HG02870 (cell line): Measurements from ENCODE around the gene B3GAT2.
"Not testable (repeated sequence)": the region's sequence is repeated elsewhere in the genome, so short reads cannot be mapped to it uniquely, and the experiment has no call there.

Experiments
- ATAC-seq: cut with Tn5 transposase; IDR thresholded peaks from one replicate; pipeline ENCODE4 v1.9.1; 2021; ENCODE audit warnings: mild to moderate bottlenecking, moderate library complexity; ENCODE audit not compliant: unreplicated experiment

The B3GAT2 gene

GRCh38 chr6:70956451-70957283 is at the start of gene B3GAT2:
B3GAT2 (minus strand) TSS chr6:70957060; CDS start chr6:70956429, 631 bp downstream.
- peak; percentile 17 for ATAC-seq

GRCh38 chr6:70998148-70998547 is 41.3 kb upstream of the B3GAT2 start:
- ATAC-seq, result no peak

GRCh38 chr6:70997379-70997778 is 40.5 kb upstream of the B3GAT2 start:
- ATAC-seq, result no peak

GRCh38 chr6:70996106-70996505 is 39.2 kb upstream of the B3GAT2 start:
- ATAC-seq, result no peak

GRCh38 chr6:70995411-70995810 is 38.6 kb upstream of the B3GAT2 start:
- no peak for ATAC-seq

GRCh38 chr6:70991253-70991652 is 34.4 kb upstream of the B3GAT2 start:
- no peak for ATAC-seq

GRCh38 chr6:70985156-70985555 is 28.3 kb upstream of the B3GAT2 start:
- ATAC-seq, result no peak

- ATAC-seq, result no peak
Measured at GRCh38 chr6:70982747-70983146, 25.9 kb upstream of the B3GAT2 start.

- no peak for ATAC-seq
Measured at GRCh38 chr6:70980727-70981126, 23.9 kb upstream of the B3GAT2 start.

- no peak for ATAC-seq
Measured at GRCh38 chr6:70973604-70974003, 16.7 kb upstream of the B3GAT2 start.

- ATAC-seq, result no peak
Measured at GRCh38 chr6:70967049-70967448, 10.2 kb upstream of the B3GAT2 start.

GRCh38 chr6:70957284-70957617 is 391 bp upstream of the B3GAT2 start:
- no peak for ATAC-seq

- no peak for ATAC-seq
Measured at GRCh38 chr6:70956191-70956450, 739 bp downstream of the B3GAT2 start.

- peak; percentile 94 for ATAC-seq
Measured at GRCh38 chr6:70955441-70956190, 1.2 kb downstream of the B3GAT2 start.

GRCh38 chr6:70954750-70955149 is 2.1 kb downstream of the B3GAT2 start:
- no peak for ATAC-seq

GRCh38 chr6:70954176-70954575 is 2.7 kb downstream of the B3GAT2 start:
- ATAC-seq, result no peak

GRCh38 chr6:70952608-70953165 is 4.2 kb downstream of the B3GAT2 start:
- no peak for ATAC-seq

GRCh38 chr6:70944321-70944720 is 12.5 kb downstream of the B3GAT2 start:
- not testable (repeated sequence) for ATAC-seq

- ATAC-seq, result no peak
Measured at GRCh38 chr6:70933853-70934252, 23.0 kb downstream of the B3GAT2 start.

GRCh38 chr6:70905742-70906141 is 51.1 kb downstream of the B3GAT2 start:
- no peak for ATAC-seq

GRCh38 chr6:70903665-70904452 is 53.0 kb downstream of the B3GAT2 start:
- ATAC-seq, result no peak
